Left ventricle myocardium superior (tissue), 1 donor: Measurements from ENCODE around the gene TCHP. TPM values are rescaled to one million over a fixed set of nuclear protein-coding genes. Genes with fewer than 3 reads are reported as not detected.

Experiments
- ATAC-seq: fragments of 200-7000 bp; cut with Tn5 transposase; one replicate; pipeline ENCODE4 v1.9.1; 2020; ENCODE audit warnings: mild to moderate bottlenecking, moderate library complexity
- DNase-seq: peaks from one replicate; pipeline ENCODE4 v3.0.0-alpha.2; 2020
- intact Hi-C: fragments of 100-400 bp; cut with micrococcal nuclease; formaldehyde crosslinking; loops from one replicate; pipeline ENCODE4 v1.11.0; 2022
- total RNA-seq: library from RNA; stranded (reverse); fragmentation: NEBNext Ultra II Directional; extraction: Animal tissue kit (Norgen Biotek cat#: 25700); gene quantifications from one replicate; pipeline ENCODE4 v1.2.1, GENCODE V29; 2021
- donor health status: DM: no; HTN: yes; CAD: no; lungs with severe emphysema.

Gene TCHP
- total RNA-seq, 1 donor from 2014 or later, result 11.4 TPM

- no peak for DNase-seq
- intact Hi-C loops, result no loop called here
- no peak for ATAC-seq
Measured at GRCh38 chr12:109950625-109951024, 50.6 kb downstream of the TCHP start.

GRCh38 chr12:109951136-109951535 is 51.1 kb downstream of the TCHP start:
- intact Hi-C loops, result no loop called here
- ATAC-seq (no peak), DNase-seq (no peak)

GRCh38 chr12:109951751-109952150 is 51.7 kb downstream of the TCHP start:
- intact Hi-C loops, result no loop called here
- DNase-seq (peak; percentile 77), ATAC-seq (peak; percentile 69)

GRCh38 chr12:109952160-109952858 is 52.2 kb downstream of the TCHP start:
- intact Hi-C loops, result no loop called here
- ATAC-seq, result peak; percentile 9
- DNase-seq, result no peak

GRCh38 chr12:109952873-109953272 is 52.8 kb downstream of the TCHP start:
- peak; percentile 74 for DNase-seq
- intact Hi-C loops, result no loop called here
- peak; percentile 80 for ATAC-seq

GRCh38 chr12:109953656-109954055 is 53.6 kb downstream of the TCHP start:
- no peak for DNase-seq
- intact Hi-C loops, result no loop called here
- no peak for ATAC-seq

- intact Hi-C loops, result no loop called here
- no peak for ATAC-seq
- no peak for DNase-seq
Measured at GRCh38 chr12:109958374-109958773, 58.3 kb downstream of the TCHP start.

- DNase-seq (no peak), ATAC-seq (no peak)
- intact Hi-C loops, result no loop called here
Measured at GRCh38 chr12:109959411-109960093, 59.5 kb downstream of the TCHP start.

GRCh38 chr12:109961201-109961600 is 61.1 kb downstream of the TCHP start:
- peak; percentile 81 for ATAC-seq
- intact Hi-C loops, result no loop called here
- peak; percentile 41 for DNase-seq

- peak; percentile 66 for ATAC-seq
- DNase-seq, result no peak
- intact Hi-C loops, result no loop called here
Measured at GRCh38 chr12:109961612-109962011, 61.5 kb downstream of the TCHP start.

GRCh38 chr12:109962398-109962797 is 62.3 kb downstream of the TCHP start:
- intact Hi-C loops, result no loop called here
- DNase-seq (no peak), ATAC-seq (peak; percentile 18)

GRCh38 chr12:109963330-109963729 is 63.3 kb downstream of the TCHP start:
- ATAC-seq (no peak), DNase-seq (no peak)
- intact Hi-C loops, result no loop called here

GRCh38 chr12:109963743-109964429 is 63.8 kb downstream of the TCHP start:
- peak; percentile 64 for ATAC-seq
- intact Hi-C loops, result no loop called here
- no peak for DNase-seq

GRCh38 chr12:109966546-109966945 is 66.5 kb downstream of the TCHP start:
- intact Hi-C loops, result no loop called here
- DNase-seq (no peak), ATAC-seq (no peak)

- ATAC-seq, result no peak
- no peak for DNase-seq
- intact Hi-C loops, result no loop called here
Measured at GRCh38 chr12:109967383-109968031, 67.4 kb downstream of the TCHP start.

Other genes starting within 250 kb of the TCHP start
- gene FAM222A, start 186.4 kb upstream of the TCHP start, total RNA-seq, result 25.7 TPM
- gene TRPV4, start 66.9 kb upstream of the TCHP start, total RNA-seq, result 0.25 TPM
- gene GLTP, start 19.7 kb upstream of the TCHP start, total RNA-seq, result 19.8 TPM
- gene GIT2, start 96.1 kb downstream of the TCHP start, total RNA-seq, result 41.4 TPM
- gene ANKRD13A, start 99.2 kb downstream of the TCHP start, total RNA-seq, result 24.4 TPM
- 5.7 TPM for gene C12orf76, start 148.2 kb downstream of the TCHP start, total RNA-seq
- gene IFT81, start 224.1 kb downstream of the TCHP start, total RNA-seq, result 9.4 TPM